SK-N-SH treated with all-trans-retinoic acid at 6 μM for 48 hours (cell line): Measurements from ENCODE around the gene INAFM1.

ENCODE experiments used
- ESRRG ChIP-seq: fragments of 250-450 bp; sonication (Bioruptor Pico); IDR thresholded peaks from 2 replicates; pipeline ENCODE4 v1.6.1; 2021; ENCODE audit warnings: mild to moderate bottlenecking
- RARB ChIP-seq: fragments of 250-450 bp; sonication (Bioruptor Pico); IDR thresholded peaks from 2 replicates; pipeline ENCODE4 v1.8.0; 2021; ENCODE audit warnings: mild to moderate bottlenecking, moderate library complexity
- SNAI2 ChIP-seq: fragments of 250-450 bp; sonication (Bioruptor Pico); IDR thresholded peaks from 2 replicates; pipeline ENCODE4 v1.5.0; 2020; ENCODE audit warnings: mild to moderate bottlenecking, moderate library complexity
- TCF4 ChIP-seq: fragments of 250-450 bp; sonication (Bioruptor Pico); IDR thresholded peaks from 2 replicates; pipeline ENCODE4 v1.8.0; 2021; ENCODE audit warnings: mild to moderate bottlenecking, moderate library complexity, borderline replicate concordance
- TOX ChIP-seq: fragments of 250-450 bp; sonication (Bioruptor Pico); IDR thresholded peaks from 2 replicates; pipeline ENCODE4 v1.8.0; 2021; ENCODE audit warnings: mild to moderate bottlenecking, moderate library complexity, borderline replicate concordance
- ZFP3 ChIP-seq: fragments of 250-450 bp; sonication (Bioruptor Pico); IDR thresholded peaks from 2 replicates; pipeline ENCODE4 v1.5.0; 2020; ENCODE audit warnings: mild to moderate bottlenecking, moderate library complexity
- ZFP30 ChIP-seq: fragments of 450-650 bp; formaldehyde crosslinking; IDR thresholded peaks from 2 replicates; pipeline ENCODE4 v1.5.0; 2022; ENCODE audit warnings: mild to moderate bottlenecking, moderate library complexity
- ZNF565 ChIP-seq: fragments of 450-650 bp; formaldehyde crosslinking; conservative IDR thresholded peaks from 2 replicates; pipeline ENCODE4 v1.5.0; 2020; ENCODE audit warnings: low read depth, mild to moderate bottlenecking, moderate library complexity
- ZNF8 ChIP-seq: fragments of 450-650 bp; formaldehyde crosslinking; IDR thresholded peaks from 2 replicates; pipeline ENCODE4 v1.5.0; 2020; ENCODE audit warnings: mild to moderate bottlenecking, moderate library complexity
- TF ChIP-seq, protein P1 (sequence below): fragments of 250-450 bp; sonication (Bioruptor Pico); IDR thresholded peaks from 2 replicates; pipeline ENCODE4 v1.8.0; 2020; ENCODE audit warnings: mild to moderate bottlenecking, moderate library complexity, borderline replicate concordance
- TF ChIP-seq, protein P2 (sequence below): fragments of 250-450 bp; sonication (Bioruptor Pico); IDR thresholded peaks from 2 replicates; pipeline ENCODE4 v1.8.0; 2021; ENCODE audit warnings: low read depth, mild to moderate bottlenecking, moderate library complexity, borderline replicate concordance
- TF ChIP-seq, protein P3 (sequence below): fragments of 250-450 bp; sonication (Bioruptor Pico); IDR thresholded peaks from 2 replicates; pipeline ENCODE4 v1.5.0; 2020; ENCODE audit warnings: mild to moderate bottlenecking, moderate library complexity

DNA sequence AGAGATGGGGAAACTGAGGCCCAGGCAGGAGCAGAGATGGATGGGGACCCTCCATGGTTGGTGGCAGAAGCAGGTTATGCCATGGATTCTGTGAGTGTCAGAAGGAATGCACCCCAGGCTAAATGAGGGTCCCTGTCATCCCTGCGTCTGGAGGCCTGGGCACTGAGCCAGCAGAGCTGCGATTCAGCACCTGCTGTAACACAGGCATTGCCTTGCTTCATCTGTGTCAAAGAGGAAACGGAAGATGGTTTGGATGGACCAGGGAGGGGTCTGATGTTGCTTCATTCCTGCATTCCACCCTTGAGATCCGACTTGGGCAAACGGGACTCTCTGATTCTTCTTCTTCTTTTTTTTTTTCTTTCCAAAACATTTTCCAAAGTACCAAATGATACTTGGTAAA is 36.1 kb downstream of the INAFM1 start:
- TF ChIP-seq ZNF8 (CRISPR knock-in tag) (no peak), ZFP3 (CRISPR knock-in tag) (no peak), ZFP30 (CRISPR knock-in tag) (no peak), TCF4 (CRISPR knock-in tag) (no peak), TOX (no peak), RARB (CRISPR knock-in tag) (no peak), ZNF565 (no peak), ESRRG (CRISPR knock-in tag) (no peak), SNAI2 (CRISPR knock-in tag) (no peak)
- TF ChIP-seq, protein P1, sequence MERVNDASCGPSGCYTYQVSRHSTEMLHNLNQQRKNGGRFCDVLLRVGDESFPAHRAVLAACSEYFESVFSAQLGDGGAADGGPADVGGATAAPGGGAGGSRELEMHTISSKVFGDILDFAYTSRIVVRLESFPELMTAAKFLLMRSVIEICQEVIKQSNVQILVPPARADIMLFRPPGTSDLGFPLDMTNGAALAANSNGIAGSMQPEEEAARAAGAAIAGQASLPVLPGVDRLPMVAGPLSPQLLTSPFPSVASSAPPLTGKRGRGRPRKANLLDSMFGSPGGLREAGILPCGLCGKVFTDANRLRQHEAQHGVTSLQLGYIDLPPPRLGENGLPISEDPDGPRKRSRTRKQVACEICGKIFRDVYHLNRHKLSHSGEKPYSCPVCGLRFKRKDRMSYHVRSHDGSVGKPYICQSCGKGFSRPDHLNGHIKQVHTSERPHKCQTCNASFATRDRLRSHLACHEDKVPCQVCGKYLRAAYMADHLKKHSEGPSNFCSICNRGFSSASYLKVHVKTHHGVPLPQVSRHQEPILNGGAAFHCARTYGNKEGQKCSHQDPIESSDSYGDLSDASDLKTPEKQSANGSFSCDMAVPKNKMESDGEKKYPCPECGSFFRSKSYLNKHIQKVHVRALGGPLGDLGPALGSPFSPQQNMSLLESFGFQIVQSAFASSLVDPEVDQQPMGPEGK (CRISPR knock-in tag), result no peak
- TF ChIP-seq, protein P2, sequence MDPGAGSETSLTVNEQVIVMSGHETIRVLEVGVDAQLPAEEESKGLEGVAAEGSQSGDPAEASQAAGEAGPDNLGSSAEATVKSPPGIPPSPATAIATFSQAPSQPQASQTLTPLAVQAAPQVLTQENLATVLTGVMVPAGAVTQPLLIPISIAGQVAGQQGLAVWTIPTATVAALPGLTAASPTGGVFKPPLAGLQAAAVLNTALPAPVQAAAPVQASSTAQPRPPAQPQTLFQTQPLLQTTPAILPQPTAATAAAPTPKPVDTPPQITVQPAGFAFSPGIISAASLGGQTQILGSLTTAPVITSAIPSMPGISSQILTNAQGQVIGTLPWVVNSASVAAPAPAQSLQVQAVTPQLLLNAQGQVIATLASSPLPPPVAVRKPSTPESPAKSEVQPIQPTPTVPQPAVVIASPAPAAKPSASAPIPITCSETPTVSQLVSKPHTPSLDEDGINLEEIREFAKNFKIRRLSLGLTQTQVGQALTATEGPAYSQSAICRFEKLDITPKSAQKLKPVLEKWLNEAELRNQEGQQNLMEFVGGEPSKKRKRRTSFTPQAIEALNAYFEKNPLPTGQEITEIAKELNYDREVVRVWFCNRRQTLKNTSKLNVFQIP, result no peak
- TF ChIP-seq, protein P3, sequence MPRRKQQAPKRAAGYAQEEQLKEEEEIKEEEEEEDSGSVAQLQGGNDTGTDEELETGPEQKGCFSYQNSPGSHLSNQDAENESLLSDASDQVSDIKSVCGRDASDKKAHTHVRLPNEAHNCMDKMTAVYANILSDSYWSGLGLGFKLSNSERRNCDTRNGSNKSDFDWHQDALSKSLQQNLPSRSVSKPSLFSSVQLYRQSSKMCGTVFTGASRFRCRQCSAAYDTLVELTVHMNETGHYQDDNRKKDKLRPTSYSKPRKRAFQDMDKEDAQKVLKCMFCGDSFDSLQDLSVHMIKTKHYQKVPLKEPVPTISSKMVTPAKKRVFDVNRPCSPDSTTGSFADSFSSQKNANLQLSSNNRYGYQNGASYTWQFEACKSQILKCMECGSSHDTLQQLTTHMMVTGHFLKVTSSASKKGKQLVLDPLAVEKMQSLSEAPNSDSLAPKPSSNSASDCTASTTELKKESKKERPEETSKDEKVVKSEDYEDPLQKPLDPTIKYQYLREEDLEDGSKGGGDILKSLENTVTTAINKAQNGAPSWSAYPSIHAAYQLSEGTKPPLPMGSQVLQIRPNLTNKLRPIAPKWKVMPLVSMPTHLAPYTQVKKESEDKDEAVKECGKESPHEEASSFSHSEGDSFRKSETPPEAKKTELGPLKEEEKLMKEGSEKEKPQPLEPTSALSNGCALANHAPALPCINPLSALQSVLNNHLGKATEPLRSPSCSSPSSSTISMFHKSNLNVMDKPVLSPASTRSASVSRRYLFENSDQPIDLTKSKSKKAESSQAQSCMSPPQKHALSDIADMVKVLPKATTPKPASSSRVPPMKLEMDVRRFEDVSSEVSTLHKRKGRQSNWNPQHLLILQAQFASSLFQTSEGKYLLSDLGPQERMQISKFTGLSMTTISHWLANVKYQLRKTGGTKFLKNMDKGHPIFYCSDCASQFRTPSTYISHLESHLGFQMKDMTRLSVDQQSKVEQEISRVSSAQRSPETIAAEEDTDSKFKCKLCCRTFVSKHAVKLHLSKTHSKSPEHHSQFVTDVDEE, result no peak
